ENCODE data around the gene RREB1. TPM values are rescaled to one million over a fixed set of nuclear protein-coding genes. Genes with fewer than 3 reads are reported as not detected.

RREB1 gene
- total RNA-seq, 1 experiment from 2014 or later, result 53.5 TPM

GRCh38 chr6:7290079-7290478 is 182.3 kb downstream of the RREB1 start:
- Mint-ChIP-seq H3K27me3 (ENCODE audit: insufficient read depth, unreplicated experiment) (no peaks in the 10 kb centered on the region), H3K27ac (ENCODE audit: low read depth, unreplicated experiment) (no peak overlapping the region), H3K4me1 (ENCODE audit: insufficient read depth, unreplicated experiment) (no peaks in the 10 kb centered on the region), H3K36me3 (ENCODE audit: insufficient read depth, unreplicated experiment) (peaks cover 92% of the 10 kb centered on the region), H3K4me3 (ENCODE audit: unreplicated experiment) (no peak overlapping the region), H3K9me3 (ENCODE audit: unreplicated experiment) (no peaks in the 10 kb centered on the region)
- POLR2A ChIA-PET, result interaction anchor here (0.9 to 2.1 kb wide), 2 partner anchors 19 to 99 kb away, joined by 3 to 7 read pairs; partner anchors contain the start of genes CAGE1 and RIOK1
- CTCF ChIA-PET, result interaction anchor here (0.6 to 1.4 kb wide), 2 partner anchors 15 to 330 kb away, joined by 3 to 5 read pairs; no protein-coding TSS in a partner anchor
- no peak for DNase-seq (ENCODE audit: unreplicated experiment)
- no TSS peak for BruUV-seq (replicated peaks)
- intact Hi-C loops (cut with micrococcal nuclease), result no loop called here
- TF ChIP-seq CTCF (IDR thresholded peaks at IDR 0.05; ENCODE audit: unreplicated experiment), result no peak

DNA sequence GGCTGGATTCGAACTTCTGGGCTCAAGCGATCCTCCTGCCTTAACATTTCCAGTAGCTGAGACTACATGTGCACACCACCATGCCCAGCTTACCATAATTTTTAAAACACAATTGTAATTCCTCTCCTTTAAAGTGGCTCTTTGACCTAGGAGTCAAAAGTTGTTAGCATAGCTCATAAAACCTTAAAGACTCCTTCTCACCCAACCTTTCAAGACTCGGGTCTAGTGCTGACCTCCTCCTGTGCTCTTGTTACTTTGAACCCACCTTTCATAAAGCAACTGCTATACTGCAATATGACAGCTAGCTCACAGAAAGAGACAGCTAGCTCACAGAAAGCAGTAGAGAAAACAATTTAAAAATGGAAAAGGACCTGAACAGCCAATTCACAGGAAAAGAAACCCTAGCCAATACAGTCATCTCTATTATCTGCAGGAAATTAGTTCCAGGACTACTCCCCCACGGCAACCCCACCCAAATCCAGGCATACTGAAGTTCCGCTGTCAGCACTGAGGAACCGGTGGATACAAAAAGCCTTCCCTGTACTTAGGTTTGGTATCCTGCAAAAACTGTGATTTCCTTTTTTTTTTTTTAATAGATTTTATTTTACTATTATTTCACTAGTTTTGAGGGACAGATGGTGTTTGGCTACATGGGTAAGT is 185.0 kb downstream of the RREB1 start:
- Mint-ChIP-seq H3K36me3 (ENCODE audit: insufficient read depth, unreplicated experiment) (peaks cover 91% of the 10 kb centered on the region), H3K27ac (ENCODE audit: low read depth, unreplicated experiment) (peak overlapping the region; percentile 9), H3K4me1 (ENCODE audit: insufficient read depth, unreplicated experiment) (no peaks in the 10 kb centered on the region), H3K27me3 (ENCODE audit: insufficient read depth, unreplicated experiment) (no peaks in the 10 kb centered on the region), H3K4me3 (ENCODE audit: unreplicated experiment) (no peak overlapping the region), H3K9me3 (ENCODE audit: unreplicated experiment) (no peaks in the 10 kb centered on the region)
- no peak for TF ChIP-seq CTCF (IDR thresholded peaks at IDR 0.05; ENCODE audit: unreplicated experiment)
- ChIA-PET CTCF (interaction anchor here (0.6 to 3.3 kb wide), 3 partner anchors 17 to 1098 kb away, joined by 4 to 11 read pairs (median 4); no protein-coding TSS in a partner anchor), POLR2A (interaction anchor here (0.6 to 1.6 kb wide), 6 partner anchors 11 to 467 kb away, joined by 3 to 4 read pairs (median 3); no protein-coding TSS in a partner anchor)
- DNase-seq (ENCODE audit: unreplicated experiment), result no peak
- BruUV-seq (replicated peaks), result no TSS peak
- intact Hi-C loops (cut with micrococcal nuclease), result no loop called here

DNA sequence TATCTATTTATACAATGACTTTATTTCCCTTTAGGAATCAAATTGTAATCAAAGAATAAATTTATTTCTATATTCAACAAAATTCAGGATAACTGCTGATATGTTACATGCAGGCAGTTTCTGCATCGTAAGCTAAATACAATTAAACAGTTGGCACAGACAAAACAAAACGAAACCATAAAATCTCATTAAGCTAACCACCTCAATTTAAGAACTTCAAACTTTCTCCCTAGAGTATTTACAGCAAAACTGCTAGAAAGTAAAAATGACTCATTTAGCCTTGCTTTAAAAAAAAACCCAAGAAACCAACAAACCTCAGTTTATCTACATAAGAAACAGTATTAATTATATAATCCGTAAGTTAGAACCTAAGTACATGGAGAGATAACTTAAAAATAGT is 188.2 kb downstream of the RREB1 start:
- intact Hi-C loops (cut with micrococcal nuclease), result no loop called here
- no peak for DNase-seq (ENCODE audit: unreplicated experiment)
- no peaks in the 10 kb centered on the region for H3K9me3 Mint-ChIP-seq (ENCODE audit: unreplicated experiment)
- no peak for TF ChIP-seq CTCF (IDR thresholded peaks at IDR 0.05; ENCODE audit: unreplicated experiment)
- H3K27ac Mint-ChIP-seq (ENCODE audit: low read depth, unreplicated experiment), result peak overlapping the region; percentile 35
- no peak overlapping the region for H3K4me3 Mint-ChIP-seq (ENCODE audit: unreplicated experiment)
- no peaks in the 10 kb centered on the region for H3K4me1 Mint-ChIP-seq (ENCODE audit: insufficient read depth, unreplicated experiment)
- no peaks in the 10 kb centered on the region for H3K27me3 Mint-ChIP-seq (ENCODE audit: insufficient read depth, unreplicated experiment)
- H3K36me3 Mint-ChIP-seq (ENCODE audit: insufficient read depth, unreplicated experiment), result peaks cover 90% of the 10 kb centered on the region
- ChIA-PET CTCF (interaction anchor here (1.5 to 1.9 kb wide), 2 partner anchors 21 to 94 kb away, joined by 6 to 8 read pairs; partner anchors contain the start of genes CAGE1 and RIOK1), POLR2A (interaction anchor here (1.6 kb wide), 1 partner anchor 10 kb away, joined by 6 read pairs; no protein-coding TSS in a partner anchor)
- BruUV-seq (replicated peaks), result no TSS peak

GRCh38 chr6:7296602-7297001 is 188.8 kb downstream of the RREB1 start:
- Mint-ChIP-seq H3K27ac (ENCODE audit: low read depth, unreplicated experiment) (peak overlapping the region; percentile 35), H3K4me1 (ENCODE audit: insufficient read depth, unreplicated experiment) (no peaks in the 10 kb centered on the region), H3K4me3 (ENCODE audit: unreplicated experiment) (no peak overlapping the region), H3K27me3 (ENCODE audit: insufficient read depth, unreplicated experiment) (no peaks in the 10 kb centered on the region), H3K36me3 (ENCODE audit: insufficient read depth, unreplicated experiment) (peaks cover 90% of the 10 kb centered on the region), H3K9me3 (ENCODE audit: unreplicated experiment) (no peaks in the 10 kb centered on the region)
- no peak for DNase-seq (ENCODE audit: unreplicated experiment)
- BruUV-seq (replicated peaks), result no TSS peak
- ChIA-PET CTCF (interaction anchor here (1.5 to 1.9 kb wide), 2 partner anchors 21 to 93 kb away, joined by 6 to 8 read pairs; partner anchors contain the start of genes CAGE1 and RIOK1), POLR2A (interaction anchor here (0.9 to 1.6 kb wide), 2 partner anchors 11 to 96 kb away, joined by 3 to 6 read pairs; no protein-coding TSS in a partner anchor)
- intact Hi-C loops (cut with micrococcal nuclease), result no loop called here
- TF ChIP-seq CTCF (IDR thresholded peaks at IDR 0.05; ENCODE audit: unreplicated experiment), result no peak
